ENCODE data around the gene TNNC2. TPM values are rescaled to one million over a fixed set of nuclear protein-coding genes. Genes with fewer than 3 reads are reported as not detected.

TNNC2 gene
- total and polyA plus RNA-seq, 2 of the 13 experiments (the other 11 are each of a cell fraction or from before 2014, with no cell fraction given), result 1.8 to 4.7 TPM

DNA sequence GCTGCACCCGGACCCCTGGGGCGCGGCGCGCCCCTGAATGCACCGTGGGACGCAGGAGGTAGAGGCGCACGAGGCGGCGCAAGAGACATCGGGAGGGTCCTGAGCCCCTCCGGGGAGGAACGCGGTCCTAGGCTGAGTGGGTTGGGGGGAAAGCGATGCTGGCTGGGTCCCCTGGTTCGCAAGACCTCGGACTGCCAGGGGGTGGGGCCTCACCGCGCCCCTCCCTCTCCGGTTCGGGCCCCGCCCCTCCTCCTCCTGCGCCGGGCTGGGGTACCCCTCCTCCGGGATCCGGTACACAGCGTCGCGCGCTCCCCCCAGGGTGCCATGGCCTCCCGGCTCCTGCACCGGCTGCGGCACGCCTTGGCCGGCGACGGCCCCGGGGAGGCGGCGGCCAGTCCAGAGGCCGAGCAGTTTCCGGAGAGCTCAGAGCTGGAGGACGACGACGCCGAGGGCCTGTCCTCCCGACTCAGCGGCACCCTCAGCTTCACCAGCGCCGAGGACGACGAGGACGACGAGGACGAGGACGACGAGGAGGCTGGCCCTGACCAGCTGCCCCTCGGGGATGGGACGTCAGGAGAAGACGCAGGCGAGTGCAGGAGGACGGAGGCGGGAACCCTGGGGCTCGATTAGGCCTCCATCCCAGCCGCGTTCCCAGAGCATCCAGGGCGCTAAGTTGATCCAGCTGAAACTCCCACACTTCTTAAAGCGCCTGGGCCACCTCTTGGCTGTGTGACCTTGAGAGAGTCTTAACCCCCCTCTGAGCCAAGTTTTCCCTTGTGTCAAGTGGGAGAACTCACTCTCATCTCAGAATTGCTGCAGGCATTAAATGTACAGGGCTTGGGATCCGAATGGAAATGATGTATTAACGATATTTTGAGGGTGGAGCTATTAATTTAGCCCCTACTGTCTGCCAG, 7.0 kb upstream of the TNNC2 start (continued):
- TF ChIP-seq, protein P1, sequence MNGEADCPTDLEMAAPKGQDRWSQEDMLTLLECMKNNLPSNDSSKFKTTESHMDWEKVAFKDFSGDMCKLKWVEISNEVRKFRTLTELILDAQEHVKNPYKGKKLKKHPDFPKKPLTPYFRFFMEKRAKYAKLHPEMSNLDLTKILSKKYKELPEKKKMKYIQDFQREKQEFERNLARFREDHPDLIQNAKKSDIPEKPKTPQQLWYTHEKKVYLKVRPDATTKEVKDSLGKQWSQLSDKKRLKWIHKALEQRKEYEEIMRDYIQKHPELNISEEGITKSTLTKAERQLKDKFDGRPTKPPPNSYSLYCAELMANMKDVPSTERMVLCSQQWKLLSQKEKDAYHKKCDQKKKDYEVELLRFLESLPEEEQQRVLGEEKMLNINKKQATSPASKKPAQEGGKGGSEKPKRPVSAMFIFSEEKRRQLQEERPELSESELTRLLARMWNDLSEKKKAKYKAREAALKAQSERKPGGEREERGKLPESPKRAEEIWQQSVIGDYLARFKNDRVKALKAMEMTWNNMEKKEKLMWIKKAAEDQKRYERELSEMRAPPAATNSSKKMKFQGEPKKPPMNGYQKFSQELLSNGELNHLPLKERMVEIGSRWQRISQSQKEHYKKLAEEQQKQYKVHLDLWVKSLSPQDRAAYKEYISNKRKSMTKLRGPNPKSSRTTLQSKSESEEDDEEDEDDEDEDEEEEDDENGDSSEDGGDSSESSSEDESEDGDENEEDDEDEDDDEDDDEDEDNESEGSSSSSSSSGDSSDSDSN (CRISPR knock-in tag; IDR thresholded peaks at IDR 0.05), result peak; percentile 69
- no peak for TF ChIP-seq STAG1 (CRISPR knock-in tag; IDR thresholded peaks at IDR 0.05)
- TF ChIP-seq, protein P2, sequence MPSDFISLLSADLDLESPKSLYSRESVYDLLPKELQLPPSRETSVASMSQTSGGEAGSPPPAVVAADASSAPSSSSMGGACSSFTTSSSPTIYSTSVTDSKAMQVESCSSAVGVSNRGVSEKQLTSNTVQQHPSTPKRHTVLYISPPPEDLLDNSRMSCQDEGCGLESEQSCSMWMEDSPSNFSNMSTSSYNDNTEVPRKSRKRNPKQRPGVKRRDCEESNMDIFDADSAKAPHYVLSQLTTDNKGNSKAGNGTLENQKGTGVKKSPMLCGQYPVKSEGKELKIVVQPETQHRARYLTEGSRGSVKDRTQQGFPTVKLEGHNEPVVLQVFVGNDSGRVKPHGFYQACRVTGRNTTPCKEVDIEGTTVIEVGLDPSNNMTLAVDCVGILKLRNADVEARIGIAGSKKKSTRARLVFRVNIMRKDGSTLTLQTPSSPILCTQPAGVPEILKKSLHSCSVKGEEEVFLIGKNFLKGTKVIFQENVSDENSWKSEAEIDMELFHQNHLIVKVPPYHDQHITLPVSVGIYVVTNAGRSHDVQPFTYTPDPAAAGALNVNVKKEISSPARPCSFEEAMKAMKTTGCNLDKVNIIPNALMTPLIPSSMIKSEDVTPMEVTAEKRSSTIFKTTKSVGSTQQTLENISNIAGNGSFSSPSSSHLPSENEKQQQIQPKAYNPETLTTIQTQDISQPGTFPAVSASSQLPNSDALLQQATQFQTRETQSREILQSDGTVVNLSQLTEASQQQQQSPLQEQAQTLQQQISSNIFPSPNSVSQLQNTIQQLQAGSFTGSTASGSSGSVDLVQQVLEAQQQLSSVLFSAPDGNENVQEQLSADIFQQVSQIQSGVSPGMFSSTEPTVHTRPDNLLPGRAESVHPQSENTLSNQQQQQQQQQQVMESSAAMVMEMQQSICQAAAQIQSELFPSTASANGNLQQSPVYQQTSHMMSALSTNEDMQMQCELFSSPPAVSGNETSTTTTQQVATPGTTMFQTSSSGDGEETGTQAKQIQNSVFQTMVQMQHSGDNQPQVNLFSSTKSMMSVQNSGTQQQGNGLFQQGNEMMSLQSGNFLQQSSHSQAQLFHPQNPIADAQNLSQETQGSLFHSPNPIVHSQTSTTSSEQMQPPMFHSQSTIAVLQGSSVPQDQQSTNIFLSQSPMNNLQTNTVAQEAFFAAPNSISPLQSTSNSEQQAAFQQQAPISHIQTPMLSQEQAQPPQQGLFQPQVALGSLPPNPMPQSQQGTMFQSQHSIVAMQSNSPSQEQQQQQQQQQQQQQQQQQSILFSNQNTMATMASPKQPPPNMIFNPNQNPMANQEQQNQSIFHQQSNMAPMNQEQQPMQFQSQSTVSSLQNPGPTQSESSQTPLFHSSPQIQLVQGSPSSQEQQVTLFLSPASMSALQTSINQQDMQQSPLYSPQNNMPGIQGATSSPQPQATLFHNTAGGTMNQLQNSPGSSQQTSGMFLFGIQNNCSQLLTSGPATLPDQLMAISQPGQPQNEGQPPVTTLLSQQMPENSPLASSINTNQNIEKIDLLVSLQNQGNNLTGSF (CRISPR knock-in tag; IDR thresholded peaks at IDR 0.05), result no peak; the same call in 1 of the 2 replicates
- peak; percentile 71 for TF ChIP-seq HIVEP1 (CRISPR knock-in tag; IDR thresholded peaks at IDR 0.05)
- TF ChIP-seq RFXAP (CRISPR knock-in tag; IDR thresholded peaks at IDR 0.05; ENCODE audit: borderline replicate concordance), result no peak
- TF ChIP-seq RAD21 (CRISPR knock-in tag; IDR thresholded peaks at IDR 0.05), result peak; percentile 54; the same call in 1 of the 2 replicates
- TF ChIP-seq STAT5B (CRISPR knock-in tag; IDR thresholded peaks at IDR 0.05), result no peak
- TF ChIP-seq ZNF766 (CRISPR knock-in tag; IDR thresholded peaks at IDR 0.05; ENCODE audit: borderline replicate concordance), result no peak
- TF ChIP-seq ZNF616 (CRISPR knock-in tag; IDR thresholded peaks at IDR 0.05; ENCODE audit: low read depth), result 0 out of 2 replicates have a peak, but pooled peaks have one; percentile 80
- no peak for TF ChIP-seq TCF7L2 (IDR thresholded peaks at IDR 0.05; ENCODE audit: low read depth, low read length)
- peak; percentile 48 for TF ChIP-seq BCL6 (CRISPR knock-in tag; IDR thresholded peaks at IDR 0.05)
- TF ChIP-seq SAFB2 (CRISPR knock-in tag; IDR thresholded peaks at IDR 0.05; ENCODE audit: borderline replicate concordance, low read depth), result peak; percentile 45; the same call in 1 of the 2 replicates
- 0 out of 2 replicates have a peak, but pooled peaks have one; percentile 6 for TF ChIP-seq RBAK (CRISPR knock-in tag; IDR thresholded peaks at IDR 0.05)
- TF ChIP-seq ETV6 (CRISPR knock-in tag; conservative IDR thresholded peaks at IDR 0.05), result peak; percentile 65; the same call in 1 of the 2 replicates
- TF ChIP-seq ZNF761 (CRISPR knock-in tag; conservative IDR thresholded peaks at IDR 0.05), result no peak
- peak; percentile 83 for TF ChIP-seq ZNF768 (CRISPR knock-in tag; IDR thresholded peaks at IDR 0.05)
- peak; percentile 92 for TF ChIP-seq PHF8 (CRISPR knock-in tag; IDR thresholded peaks at IDR 0.05)
- peak; percentile 98 for TF ChIP-seq RBFOX2 (IDR thresholded peaks at IDR 0.05; ENCODE audit: low read depth, low read length)
- TF ChIP-seq ZNF550 (CRISPR knock-in tag; IDR thresholded peaks at IDR 0.05; ENCODE audit: borderline replicate concordance), result no peak
- no peak for TF ChIP-seq MAZ (IDR thresholded peaks at IDR 0.05; ENCODE audit: borderline replicate concordance, low read depth, low read length)
- peak; percentile 95 for TF ChIP-seq MAZ (CRISPR knock-in tag; IDR thresholded peaks at IDR 0.05; ENCODE audit: low read depth)
- TF ChIP-seq, protein P3, sequence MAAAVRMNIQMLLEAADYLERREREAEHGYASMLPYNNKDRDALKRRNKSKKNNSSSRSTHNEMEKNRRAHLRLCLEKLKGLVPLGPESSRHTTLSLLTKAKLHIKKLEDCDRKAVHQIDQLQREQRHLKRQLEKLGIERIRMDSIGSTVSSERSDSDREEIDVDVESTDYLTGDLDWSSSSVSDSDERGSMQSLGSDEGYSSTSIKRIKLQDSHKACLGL (CRISPR knock-in tag; IDR thresholded peaks at IDR 0.05), result peak; percentile 77; the same call in 1 of the 2 replicates
- TF ChIP-seq ERF (CRISPR knock-in tag; IDR thresholded peaks at IDR 0.05), result peak; percentile 36; the same call in 1 of the 2 replicates
